Cardiac ventricle fibroblast (primary cell): ENCODE data around the gene WBP11. TPM values are rescaled to one million over a fixed set of nuclear protein-coding genes. Genes with fewer than 3 reads are reported as not detected.

ENCODE experiments used
- total RNA-seq: library from RNA; depleted of rRNA; stranded (reverse); fragments of >200 nt; gene quantifications from 2 replicates; pipeline ENCODE4 v1.2.3, GENCODE V29; 2015

WBP11 gene
- 28.0 and 40.7 TPM in 2 replicates for total RNA-seq

GRCh38 chr12:14803011-14803829, at the start of gene WBP11, which contains the start of gene C12orf60:
Gene WBP11 (minus strand): TSS chr12:14803478. CDS start chr12:14801383, 2,095 bp downstream.
Gene C12orf60 (plus strand): TSS chr12:14803670. CDS start chr12:14822936, 19,266 bp downstream.

DNA sequence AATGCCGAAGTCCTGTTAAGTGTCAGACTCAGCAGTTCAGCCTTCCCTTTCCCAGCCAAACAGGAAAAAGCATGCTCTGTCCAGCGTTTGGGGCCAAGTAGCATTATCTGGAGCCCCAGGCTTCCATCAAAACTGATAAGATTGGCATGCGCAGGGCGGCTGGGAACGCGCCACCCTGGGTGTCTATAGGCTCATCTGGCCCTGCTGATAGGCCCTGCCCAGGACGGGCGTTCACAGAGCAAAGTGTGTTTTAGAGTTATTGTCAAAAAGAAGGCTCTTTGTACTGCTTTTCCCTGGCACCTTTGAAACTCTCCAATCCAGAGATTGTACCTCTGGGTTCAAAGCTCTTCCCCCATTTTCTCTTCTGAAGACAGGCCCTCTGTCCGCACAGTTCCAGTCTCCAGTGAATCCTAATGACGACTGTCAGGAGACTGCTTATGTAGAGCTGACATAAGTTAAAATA, 40.2 kb upstream of the WBP11 start, which contains the start of gene ART4:
TSS of gene ART4 (minus strand) at position 102 of the 463 bp plus-strand sequence. CDS start 413 bp downstream, outside the sequence.

DNA sequence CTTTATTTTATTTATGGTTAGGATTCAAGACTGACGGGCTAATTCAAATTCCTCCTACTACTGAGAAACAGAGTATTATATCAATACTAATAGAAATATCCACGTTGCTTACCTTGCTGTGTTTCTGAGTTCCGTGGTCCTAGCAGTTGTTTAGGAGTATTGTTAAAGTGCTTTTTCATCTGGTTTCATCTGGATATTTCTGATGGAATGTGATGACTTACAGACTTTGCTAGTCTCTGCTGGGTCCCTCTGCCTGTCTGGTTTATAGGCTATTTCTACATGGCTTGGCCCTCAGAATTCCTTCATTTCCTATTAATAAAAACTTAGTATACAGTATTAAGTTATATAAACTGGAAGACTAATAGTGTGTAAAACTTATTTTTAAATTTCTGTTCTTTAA, 10.7 kb upstream of the WBP11 start, which contains the start of gene SMCO3:
TSS of gene SMCO3 (minus strand) at position 169 of the 400 bp plus-strand sequence. CDS start 7,502 bp downstream, outside the sequence.

Other genes starting within 250 kb of the WBP11 start
- gene PLBD1, start 235.6 kb downstream of the WBP11 start, total RNA-seq = 4.2 and 5.9 TPM in 2 replicates
- gene GUCY2C, start 106.9 kb downstream of the WBP11 start, total RNA-seq = not detected in 2 replicates
- 1.8 and 3.7 TPM in 2 replicates for gene C12orf60, start 192 bp upstream of the WBP11 start, total RNA-seq
- 0.24 and 0.81 TPM in 2 replicates for gene SMCO3, start 10.7 kb upstream of the WBP11 start, total RNA-seq
- gene ART4, start 40.0 kb upstream of the WBP11 start, total RNA-seq = 12.4 and 15.6 TPM in 2 replicates
- gene MGP, start 82.4 kb upstream of the WBP11 start, total RNA-seq = 4,519 and 5,324 TPM in 2 replicates
- gene ERP27, start 135.1 kb upstream of the WBP11 start, total RNA-seq = 0.37 TPM in 1 of 2 replicates, not detected in the other
- gene ARHGDIB, start 158.1 kb upstream of the WBP11 start, total RNA-seq = 51.7 and 66.2 TPM in 2 replicates
- gene PDE6H, start 169.6 kb upstream of the WBP11 start, total RNA-seq = not detected in 2 replicates